ENCODE data around the gene TRIML1. TPM values are rescaled to one million over a fixed set of nuclear protein-coding genes. Genes with fewer than 3 reads are reported as not detected.
"Not testable (repeated sequence)": the region's sequence is repeated elsewhere in the genome, so short reads cannot be mapped to it uniquely, and the experiment has no call there.

The TRIML1 gene
- polyA plus RNA-seq, 4 donors, result not detected

- DNase-seq (ENCODE audit: low read depth in 4 of 4, low spot score in 2 of 4), result no peak
These were observed 7.9 kb downstream of the TRIML1 start for GRCh38 chr4:188147176-188147575.

- no peak for DNase-seq (ENCODE audit: low read depth in 4 of 4, low spot score in 2 of 4)
These were observed 8.5 kb downstream of the TRIML1 start for GRCh38 chr4:188147776-188148175.

GRCh38 chr4:188154668-188155405 is 15.6 kb downstream of the TRIML1 start:
- DNase-seq (ENCODE audit: low read depth in 4 of 4, low spot score in 2 of 4), result no peak

GRCh38 chr4:188158336-188158735 is 19.1 kb downstream of the TRIML1 start:
- no peak for DNase-seq (ENCODE audit: low read depth in 4 of 4, low spot score in 2 of 4)

GRCh38 chr4:188159513-188160226 is 20.4 kb downstream of the TRIML1 start:
- DNase-seq (ENCODE audit: low read depth in 4 of 4, low spot score in 2 of 4), result not testable (repeated sequence)

GRCh38 chr4:188160406-188160805 is 21.2 kb downstream of the TRIML1 start:
- no peak for DNase-seq (ENCODE audit: low read depth in 4 of 4, low spot score in 2 of 4)

- no peak for DNase-seq (ENCODE audit: low read depth in 4 of 4, low spot score in 2 of 4)
These were observed 21.9 kb downstream of the TRIML1 start for GRCh38 chr4:188161167-188161566.

GRCh38 chr4:188162698-188163097 is 23.5 kb downstream of the TRIML1 start:
- no peak for DNase-seq (ENCODE audit: low read depth in 4 of 4, low spot score in 2 of 4)

- no peak for DNase-seq (ENCODE audit: low read depth in 4 of 4, low spot score in 2 of 4)
These were observed 29.6 kb downstream of the TRIML1 start for GRCh38 chr4:188168726-188169373.

GRCh38 chr4:188171551-188171950 is 32.3 kb downstream of the TRIML1 start:
- no peak for DNase-seq (ENCODE audit: low read depth in 4 of 4, low spot score in 2 of 4)

GRCh38 chr4:188175288-188175687 is 36.0 kb downstream of the TRIML1 start:
- no peak for DNase-seq (ENCODE audit: low read depth in 4 of 4, low spot score in 2 of 4)

GRCh38 chr4:188177997-188178675 is 38.9 kb downstream of the TRIML1 start:
- no peak for DNase-seq (ENCODE audit: low read depth in 4 of 4, low spot score in 2 of 4)

GRCh38 chr4:188178806-188179205 is 39.6 kb downstream of the TRIML1 start:
- no peak for DNase-seq (ENCODE audit: low read depth in 4 of 4, low spot score in 2 of 4)

GRCh38 chr4:188187106-188187505 is 47.9 kb downstream of the TRIML1 start:
- DNase-seq (ENCODE audit: low read depth in 4 of 4, low spot score in 2 of 4), result no peak

GRCh38 chr4:188190461-188190860 is 51.2 kb downstream of the TRIML1 start:
- DNase-seq (ENCODE audit: low read depth in 4 of 4, low spot score in 2 of 4), result no peak

GRCh38 chr4:188194421-188194820 is 55.2 kb downstream of the TRIML1 start:
- no peak for DNase-seq (ENCODE audit: low read depth in 4 of 4, low spot score in 2 of 4)

- DNase-seq (ENCODE audit: low read depth in 4 of 4, low spot score in 2 of 4), result no peak
These were observed 56.2 kb downstream of the TRIML1 start for GRCh38 chr4:188195389-188195985.

- DNase-seq (ENCODE audit: low read depth in 4 of 4, low spot score in 2 of 4), result no peak
These were observed 57.0 kb downstream of the TRIML1 start for GRCh38 chr4:188196134-188196735.

Measured in left renal cortex interstitium (tissue), 4 donors.